Loucy (cell line): ENCODE data around the gene CCDC185.

ENCODE experiments used
- H2AFZ ChIP-seq: fragments of 200-600 bp; sonication (generic); 2 replicates; pipeline ENCODE4 v1.6.0; 2016; ENCODE audit warnings: antibody characterized with exemption, mild to moderate bottlenecking, low read length, moderate library complexity
- H3F3A ChIP-seq: fragments of 200-600 bp; 2 replicates; pipeline ENCODE4 v1.6.0; 2016; ENCODE audit warnings: antibody characterized with exemption, low read depth, mild to moderate bottlenecking
- H3K27me3 ChIP-seq: fragments of 200-600 bp; sonication (generic); 2 replicates; pipeline ENCODE4 v1.6.1; 2014; ENCODE audit warnings: low read length, mild to moderate bottlenecking; ENCODE audit not compliant: insufficient read depth, poor library complexity, severe bottlenecking
- H3K36me3 ChIP-seq: fragments of 200-600 bp; sonication (generic); 2 replicates; pipeline ENCODE4 v1.6.1; 2016; ENCODE audit warnings: low read length; ENCODE audit not compliant: insufficient read depth
- H3K4me1 ChIP-seq: fragments of 200-600 bp; sonication (generic); 2 replicates; pipeline ENCODE4 v1.5.1; 2014; ENCODE audit warnings: low read length, mild to moderate bottlenecking; ENCODE audit not compliant: insufficient read depth, poor library complexity, severe bottlenecking
- H3K4me2 ChIP-seq: fragments of 200-600 bp; sonication (generic); 2 replicates; pipeline ENCODE4 v1.6.0; 2014; ENCODE audit warnings: antibody characterized with exemption, low read length, low read depth, mild to moderate bottlenecking; ENCODE audit not compliant: poor library complexity, severe bottlenecking
- H3K4me3 ChIP-seq: fragments of 200-600 bp; sonication (generic); 2 replicates; pipeline ENCODE4 v1.5.1; 2014; ENCODE audit warnings: low read length, mild to moderate bottlenecking, mixed read lengths; ENCODE audit not compliant: poor library complexity, severe bottlenecking
- H3K79me2 ChIP-seq: fragments of 200-600 bp; sonication (generic); 2 replicates; pipeline ENCODE4 v1.6.1; 2014; ENCODE audit warnings: low read length; ENCODE audit not compliant: insufficient read depth
- H3K9ac ChIP-seq: fragments of 200-600 bp; sonication (generic); 2 replicates; pipeline ENCODE4 v1.6.0; 2014; ENCODE audit warnings: mild to moderate bottlenecking, low read depth, low read length, moderate library complexity; ENCODE audit not compliant: poor library complexity, severe bottlenecking
- H3K9me2 ChIP-seq: fragments of 200-600 bp; sonication (generic); replicated peaks from 2 replicates; pipeline ENCODE4 v1.6.1; 2016; ENCODE audit warnings: low read depth, low read length, mixed read lengths
- H3K9me3 ChIP-seq: fragments of 200-600 bp; sonication (generic); 2 replicates; pipeline ENCODE4 v1.6.1; 2014; ENCODE audit warnings: mild to moderate bottlenecking, antibody characterized with exemption, low read length, low read depth; ENCODE audit not compliant: insufficient read depth
- H4K20me1 ChIP-seq: fragments of 200-600 bp; sonication (generic); 2 replicates; pipeline ENCODE4 v1.6.0; 2014; ENCODE audit warnings: antibody characterized with exemption, low read length, mild to moderate bottlenecking; ENCODE audit not compliant: insufficient read depth, poor library complexity, severe bottlenecking
- CTCF ChIP-seq: fragments of 200-600 bp; sonication (generic); conservative IDR thresholded peaks from 2 replicates; pipeline ENCODE4 v1.5.1; 2014; ENCODE audit warnings: mild to moderate bottlenecking, antibody characterized with exemption, low read length

CCDC185 gene

GRCh38 chr1:223444411-223444810, 51.2 kb downstream of the CCDC185 start:
- no peaks in the 10 kb centered on the region for H4K20me1 ChIP-seq
- H3K27me3 ChIP-seq, result no peaks in the 10 kb centered on the region
- H3K36me3 ChIP-seq, result no peaks in the 10 kb centered on the region
- no peak for TF ChIP-seq CTCF
- no peaks in the 10 kb centered on the region for H3K4me1 ChIP-seq
- no peaks in the 10 kb centered on the region for H3K9me2 ChIP-seq
- no peak overlapping the region for H3K9ac ChIP-seq
- no peak overlapping the region for H3K4me2 ChIP-seq
- H3K9me3 ChIP-seq, result peaks cover 4% of the 10 kb centered on the region; the same call in 1 of the 2 replicates
- H3K4me3 ChIP-seq, result no peak overlapping the region
- no peaks in the 10 kb centered on the region for H3F3A ChIP-seq
- H2AFZ ChIP-seq, result no peak overlapping the region
- H3K79me2 ChIP-seq, result no peaks in the 10 kb centered on the region
